Stimulated activated CD8-positive, alpha-beta memory T cell treated with anti-CD3 and anti-CD28 coated beads, Interleukin-4, amount 100 ng/mL, for 24 hours (primary cell): Measurements from ENCODE around the gene ATXN1.

Experiments
- DNase-seq: peaks from one replicate; pipeline ENCODE4 v3.0.0-alpha.2; 2020; ENCODE audit warnings: low read depth

Gene ATXN1

DNA sequence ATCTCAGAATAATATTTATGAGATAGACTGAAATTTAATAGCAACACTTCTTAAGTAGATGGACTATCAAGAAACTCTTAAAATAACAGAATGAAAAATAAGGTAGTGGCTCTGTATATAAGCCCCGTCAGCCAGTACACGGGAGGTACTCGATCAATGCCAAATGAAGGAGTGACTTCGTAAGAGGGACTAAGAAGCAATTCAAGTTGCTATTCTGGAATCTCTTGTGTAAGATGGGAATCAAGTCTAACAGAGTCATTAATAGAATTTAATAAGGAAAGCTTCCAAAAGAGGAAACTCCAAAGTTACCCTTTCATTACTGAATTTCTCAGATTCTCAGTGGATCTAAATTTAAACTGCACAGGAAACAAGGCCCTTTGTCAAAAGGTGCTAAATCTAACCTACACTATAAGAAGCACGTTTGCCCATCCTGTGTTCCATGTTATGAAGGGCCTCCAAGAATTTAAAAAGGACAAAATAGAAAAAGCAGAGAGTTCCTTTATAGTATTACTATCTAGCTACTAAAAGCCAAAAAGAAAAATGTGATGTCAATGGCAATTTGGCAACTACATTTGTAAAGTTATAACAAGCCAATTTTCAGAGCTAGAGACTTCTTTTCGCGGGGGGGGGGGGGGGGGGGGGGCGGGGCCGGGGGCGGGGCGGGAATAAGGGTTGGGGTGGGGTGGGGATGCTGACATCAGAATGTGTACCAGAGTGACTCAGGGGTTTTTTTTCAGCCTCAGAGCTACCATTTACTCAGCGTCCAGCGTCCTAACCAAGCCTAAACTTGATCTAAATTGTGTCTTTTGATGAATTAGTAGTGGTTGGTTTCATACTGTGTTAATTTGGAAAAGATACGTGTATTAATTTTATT lies 322.3 kb downstream of the ATXN1 start:
- no peak for DNase-seq

DNA sequence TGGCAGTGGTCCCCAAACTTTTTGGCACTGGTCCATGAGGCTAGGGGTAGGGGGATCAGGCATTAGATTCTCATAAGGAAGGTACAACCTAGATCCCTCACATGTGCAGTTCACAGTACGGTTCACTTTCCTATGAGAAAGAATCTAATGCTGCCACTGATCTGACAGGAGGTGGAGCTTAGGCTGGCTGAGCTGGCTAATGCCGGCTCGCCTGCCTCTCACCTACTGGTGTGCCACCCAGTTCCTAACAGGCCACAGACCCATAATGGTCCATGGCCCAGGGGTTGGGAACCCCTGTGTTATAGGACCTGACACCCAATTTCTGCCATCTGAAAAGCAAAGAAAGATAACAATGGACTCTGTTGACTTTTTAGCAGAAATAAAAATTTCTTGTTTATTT lies 323.3 kb downstream of the ATXN1 start:
- DNase-seq, result no peak

DNA sequence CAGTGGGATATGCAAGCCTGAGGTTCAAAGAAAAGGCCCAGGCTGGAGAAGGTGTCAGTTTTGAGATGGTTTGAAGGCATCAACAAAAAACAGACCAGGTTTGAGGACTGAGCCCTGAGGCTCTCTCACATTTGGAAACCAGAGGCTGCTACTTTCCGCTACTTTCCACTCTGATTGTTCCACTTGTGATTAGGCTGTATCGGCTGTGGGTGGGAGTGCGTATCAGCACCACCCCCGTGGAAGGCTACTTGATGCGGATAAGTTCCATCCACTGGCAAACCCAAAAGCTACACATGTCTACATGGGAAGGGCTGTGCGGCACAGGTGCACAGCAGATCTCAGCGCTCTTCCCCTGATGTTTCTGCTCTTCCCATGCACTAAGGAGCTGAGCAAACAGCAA lies 324.2 kb downstream of the ATXN1 start:
- DNase-seq, result no peak

GRCh38 chr6:16436550-16436949 lies 324.7 kb downstream of the ATXN1 start:
- DNase-seq, result no peak

DNA sequence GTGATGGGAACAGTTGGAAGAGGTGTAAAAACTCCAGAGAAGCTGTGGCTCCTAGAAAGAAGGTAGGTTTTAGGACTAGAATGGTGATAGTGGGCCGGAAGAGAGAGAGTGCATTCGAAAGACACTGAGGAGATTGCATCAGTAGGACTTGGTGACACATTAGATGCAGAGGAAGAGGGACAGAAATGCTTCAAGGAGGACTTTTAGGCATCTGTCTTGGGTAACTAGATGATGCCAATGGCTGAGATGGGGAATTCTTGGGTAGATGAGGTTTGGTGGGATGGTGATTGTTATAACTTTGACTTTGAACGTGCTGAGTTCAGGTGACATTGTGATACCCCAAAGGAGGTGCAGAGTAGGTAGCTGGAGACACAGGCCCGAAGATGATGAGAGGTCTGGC lies 326.4 kb downstream of the ATXN1 start:
- DNase-seq, result no peak

GRCh38 chr6:16433338-16433890 lies 327.8 kb downstream of the ATXN1 start:
- DNase-seq, result no peak

- no peak for DNase-seq
Measured at GRCh38 chr6:16432075-16433032, 328.9 kb downstream of the ATXN1 start.

DNA sequence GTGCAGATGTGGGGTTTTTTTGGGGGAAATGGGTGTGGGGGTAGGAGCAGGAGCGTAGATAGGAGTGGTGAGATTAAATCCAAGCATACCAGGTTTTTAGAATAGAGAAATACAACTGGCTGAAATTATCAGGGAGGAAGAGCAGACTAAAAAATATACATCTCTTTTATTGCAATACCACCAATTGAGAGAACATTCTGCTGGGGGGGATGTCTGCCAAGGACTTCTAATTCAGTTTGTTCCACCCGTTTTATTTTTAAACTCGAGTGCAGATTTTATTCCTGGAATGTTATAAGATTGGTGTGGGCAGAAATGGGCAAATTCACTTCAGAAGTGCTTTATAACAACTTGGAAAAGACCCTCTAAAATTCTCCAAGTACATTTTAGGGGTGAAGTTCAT lies 330.2 kb downstream of the ATXN1 start:
- no peak for DNase-seq

- no peak for DNase-seq
Measured at GRCh38 chr6:16430391-16431089, 330.7 kb downstream of the ATXN1 start.

DNA sequence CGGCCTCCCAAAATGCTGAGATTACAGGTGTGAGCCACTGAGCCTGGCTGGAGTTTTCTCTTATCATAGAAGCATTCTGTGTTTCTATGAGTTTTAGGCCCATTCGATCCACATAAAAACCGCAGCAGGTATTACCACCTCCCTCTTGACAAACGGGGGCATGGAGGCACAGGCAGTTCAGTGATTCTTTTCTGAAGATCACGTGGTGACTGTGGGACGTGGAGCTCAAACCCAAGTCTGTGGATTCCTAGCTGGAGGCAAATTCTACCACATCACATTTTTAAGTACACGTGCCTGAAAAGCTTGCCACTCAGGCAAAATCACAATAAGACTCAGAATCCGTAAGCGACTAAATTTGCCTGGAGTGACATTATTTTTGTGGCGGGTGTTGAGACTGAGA lies 331.6 kb downstream of the ATXN1 start:
- no peak for DNase-seq

GRCh38 chr6:16427124-16427523 lies 334.1 kb downstream of the ATXN1 start:
- DNase-seq, result no peak

GRCh38 chr6:16425881-16426615 lies 335.2 kb downstream of the ATXN1 start:
- DNase-seq, result no peak

GRCh38 chr6:16421462-16421960 lies 339.7 kb downstream of the ATXN1 start:
- DNase-seq, result no peak

- no peak for DNase-seq
Measured at GRCh38 chr6:16420715-16421461, 340.4 kb downstream of the ATXN1 start.

DNA sequence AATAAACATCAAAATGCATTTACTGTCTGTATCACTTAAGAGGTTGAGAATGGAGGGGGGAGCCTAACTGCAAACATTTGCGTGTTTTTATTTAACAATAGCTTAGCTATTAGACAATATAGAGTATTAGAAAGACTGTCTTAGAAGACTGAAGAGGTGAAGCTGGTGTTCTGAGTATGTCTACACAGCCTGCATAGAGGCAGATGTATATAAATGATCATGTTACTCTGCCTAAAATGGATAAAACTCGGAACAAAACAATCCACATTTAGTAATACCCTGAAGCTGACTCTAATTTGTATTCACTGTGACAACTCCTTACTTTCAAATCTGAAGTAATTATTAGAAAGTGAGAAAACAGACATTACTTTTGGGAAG lies 340.9 kb downstream of the ATXN1 start:
- no peak for DNase-seq

- no peak for DNase-seq
Measured at GRCh38 chr6:16419636-16420336, 341.5 kb downstream of the ATXN1 start.

DNA sequence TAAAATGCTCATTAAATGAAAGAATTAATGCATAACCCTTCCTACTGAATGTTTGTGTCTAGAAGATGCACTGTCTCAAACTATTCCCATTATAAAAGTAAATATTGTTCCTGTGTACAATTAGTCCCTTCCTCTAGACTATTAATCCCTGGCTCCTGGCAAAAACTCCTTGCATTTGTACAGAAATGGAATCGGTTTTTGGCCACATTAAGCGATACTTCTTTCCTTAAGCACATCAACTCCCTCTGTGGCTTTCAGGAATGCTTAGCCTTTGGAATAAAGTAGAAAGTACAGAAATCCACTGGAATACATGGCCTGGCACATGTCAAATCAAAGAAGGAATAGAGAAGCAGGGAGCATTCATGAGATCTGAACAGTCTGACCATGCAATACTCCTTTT lies 343.1 kb downstream of the ATXN1 start:
- DNase-seq, result no peak

DNA sequence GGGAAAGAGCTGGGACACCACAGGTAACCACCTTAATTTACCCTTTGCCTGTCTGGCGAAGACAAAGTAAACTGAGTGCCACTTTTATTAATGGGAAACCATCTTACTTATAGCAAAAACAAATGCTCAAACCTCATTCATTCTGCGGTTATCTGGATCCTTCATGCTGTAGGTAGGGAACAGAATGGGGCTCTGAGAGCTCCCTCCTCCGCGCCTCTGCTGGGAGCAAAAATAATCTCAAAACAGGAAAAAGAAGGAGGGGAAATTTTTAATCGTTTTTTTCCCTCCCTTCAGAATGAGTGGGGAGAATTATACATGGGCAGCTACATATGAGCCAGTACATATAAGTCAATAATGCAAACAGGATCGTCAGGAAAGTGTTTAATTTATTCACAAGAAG lies 345.6 kb downstream of the ATXN1 start:
- DNase-seq, result no peak

- DNase-seq, result no peak
Measured at GRCh38 chr6:16414205-16414604, 347.1 kb downstream of the ATXN1 start.

- DNase-seq, result no peak
Measured at GRCh38 chr6:16413399-16413798, 347.9 kb downstream of the ATXN1 start.
